K562 (cell line): ENCODE data around the gene GALNT12. TPM values are rescaled to one million over a fixed set of nuclear protein-coding genes. Genes with fewer than 3 reads are reported as not detected.
A peak's percentile ranks its signal among the peaks of the same experiment; 100 is the strongest.

Source experiments
- ATF3 ChIP-seq, 2 experiments: fragments of 450-650 bp in 1 of 2; sonication (generic) in 1 of 2; formaldehyde crosslinking in 1 of 2; IDR thresholded peaks in 1 of 2; conservative IDR thresholded peaks in 1 of 2; 2 replicates each; pipeline versions ENCODE4 v1.6.1 to v1.8.1; 2016 to 2023; ENCODE audit warnings: mild to moderate bottlenecking in 2 of 2, moderate library complexity in 2 of 2, inconsistent platforms in 1 of 2, missing genetic modification reagents in 1 of 2
- BACH1 ChIP-seq: fragments of 200-800 bp; sonication (Bioruptor generic); IDR thresholded peaks from 2 replicates; pipeline ENCODE4 v1.6.1; 2016; ENCODE audit warnings: missing genetic modification characterization, missing compliant biosample characterization
- BRD4 ChIP-seq: fragments of 200-600 bp; sonication (generic); IDR thresholded peaks from 2 replicates; pipeline ENCODE4 v1.6.1; 2017; ENCODE audit warnings: inconsistent platforms
- CBX5 ChIP-seq: IDR thresholded peaks from 2 replicates; pipeline ENCODE4 v1.6.1; 2014; ENCODE audit warnings: low read depth, borderline replicate concordance
- ELF4 ChIP-seq: fragments of 450-650 bp; formaldehyde crosslinking; IDR thresholded peaks from 2 replicates; pipeline ENCODE4 v1.4.0; 2022; ENCODE audit warnings: missing genetic modification characterization
- HES1 ChIP-seq: fragments of 450-650 bp; IDR thresholded peaks from 2 replicates; pipeline ENCODE4 v1.6.1; 2016; ENCODE audit warnings: low read depth, mild to moderate bottlenecking, moderate library complexity
- HNRNPUL1 ChIP-seq: fragments of 200-400 bp; formaldehyde crosslinking; IDR thresholded peaks from 2 replicates; pipeline ENCODE4 v1.6.1; 2017; ENCODE audit warnings: low read length
- KHSRP ChIP-seq: fragments of 450-650 bp; IDR thresholded peaks from 2 replicates; pipeline ENCODE4 v1.6.1; 2017
- MTF1 ChIP-seq: fragments of 250-450 bp; sonication (Bioruptor Pico); IDR thresholded peaks from 2 replicates; pipeline ENCODE4 v1.9.0; 2021; ENCODE audit warnings: moderate library complexity, mild to moderate bottlenecking, inconsistent platforms, borderline replicate concordance
- OTX1 ChIP-seq: fragments of 450-650 bp; formaldehyde crosslinking; IDR thresholded peaks from 2 replicates; pipeline ENCODE4 v1.4.0; 2022; ENCODE audit warnings: mild to moderate bottlenecking
- REST ChIP-seq, 2 experiments: fragments of 450-650 bp; formaldehyde crosslinking in 1 of 2; IDR thresholded peaks; 2 replicates each; pipeline versions ENCODE4 v1.4.0 to v1.6.1; 2014 to 2020; ENCODE audit warnings: mild to moderate bottlenecking in 2 of 2, borderline replicate concordance in 1 of 2, low read depth in 1 of 2
- SMARCB1 ChIP-seq: IDR thresholded peaks from 2 replicates; pipeline ENCODE4 v1.6.1; 2011; ENCODE audit warnings: improper control_type of control experiment, low read depth; ENCODE audit not compliant: insufficient read length
- ZFP91 ChIP-seq: sonication (generic); formaldehyde crosslinking; IDR thresholded peaks from 2 replicates; pipeline ENCODE4 v1.8.0; 2022; ENCODE audit warnings: mild to moderate bottlenecking, missing genetic modification reagents
- polyA plus RNA-seq, 8 experiments: library from polyadenylated mRNA; depleted of rRNA in 4 of 8; stranded (reverse) in 5 of 8; unstranded in 3 of 8; fragments of >200 nt; fragmentation: Nextera tagmentation in 2 of 8; fragmentation: Illumina TruSeq in 1 of 8; extraction: Ambion mirVana in 2 of 8; extraction: Trizol in 1 of 8; gene quantifications; 2 replicates each; pipeline versions ENCODE4 v1.2.1 to v1.2.3, GENCODE V29; 2011 to 2014; ENCODE audit warnings: inconsistent platforms in 1 of 8, missing spikeins in 1 of 8
- total RNA-seq, 7 experiments: library from RNA; depleted of rRNA in 6 of 7; stranded (reverse); fragments of >200 nt in 6 of 7; fragmentation: Illumina TruSeq in 2 of 7; extraction: Trizol in 2 of 7; gene quantifications; 2 replicates each; pipeline versions ENCODE4 v1.2.1 to v1.2.3, GENCODE V29; 2011 to 2021; ENCODE audit warnings: low replicate concordance in 1 of 7

The GALNT12 gene
- total and polyA plus RNA-seq, 9 of the 15 experiments (the other 6 are each of a cell fraction or from before 2014, with no cell fraction given): 29.7 to 82.9 (median 44.2) TPM

- TF ChIP-seq ZFP91 (CRISPR knock-in tag): no peak
- 0 out of 2 replicates have a peak, but pooled peaks have one; percentile 33 for TF ChIP-seq HNRNPUL1
- TF ChIP-seq KHSRP: no peak
- peak; percentile 21; the same call in 1 of the 2 replicates for TF ChIP-seq ATF3 (IDR thresholded peaks at IDR 0.05)
- TF ChIP-seq ATF3 (CRISPR knock-in tag; conservative IDR thresholded peaks at IDR 0.05): no peak
- no peak for TF ChIP-seq SMARCB1
- no peak for TF ChIP-seq CBX5
- TF ChIP-seq OTX1: no peak
- no peak for TF ChIP-seq MTF1 (CRISPR knock-in tag)
- peak; percentile 92 for TF ChIP-seq REST (IDR thresholded peaks at IDR 0.05; ENCODE audit: borderline replicate concordance)
- 0 out of 2 replicates have a peak, but pooled peaks have one; percentile 22 for TF ChIP-seq REST (CRISPR knock-in tag; IDR thresholded peaks at IDR 0.05; ENCODE audit: low read depth)
- no peak for TF ChIP-seq BRD4
- TF ChIP-seq HES1: 0 out of 2 replicates have a peak, but pooled peaks have one; percentile 17
- TF ChIP-seq ELF4 (CRISPR knock-in tag): no peak
- no peak for TF ChIP-seq BACH1 (tag)
Observed at GRCh38 chr9:98848450-98849149, 41.1 kb downstream of the GALNT12 start (continued).
